ENCODE results near the gene TSPY1.
"Not testable (repeated sequence)": the region's sequence is repeated elsewhere in the genome, so short reads cannot be mapped to it uniquely, and the experiment has no call there.

TSPY1 gene, protein sequence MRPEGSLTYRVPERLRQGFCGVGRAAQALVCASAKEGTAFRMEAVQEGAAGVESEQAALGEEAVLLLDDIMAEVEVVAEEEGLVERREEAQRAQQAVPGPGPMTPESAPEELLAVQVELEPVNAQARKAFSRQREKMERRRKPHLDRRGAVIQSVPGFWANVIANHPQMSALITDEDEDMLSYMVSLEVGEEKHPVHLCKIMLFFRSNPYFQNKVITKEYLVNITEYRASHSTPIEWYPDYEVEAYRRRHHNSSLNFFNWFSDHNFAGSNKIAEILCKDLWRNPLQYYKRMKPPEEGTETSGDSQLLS

DNA sequence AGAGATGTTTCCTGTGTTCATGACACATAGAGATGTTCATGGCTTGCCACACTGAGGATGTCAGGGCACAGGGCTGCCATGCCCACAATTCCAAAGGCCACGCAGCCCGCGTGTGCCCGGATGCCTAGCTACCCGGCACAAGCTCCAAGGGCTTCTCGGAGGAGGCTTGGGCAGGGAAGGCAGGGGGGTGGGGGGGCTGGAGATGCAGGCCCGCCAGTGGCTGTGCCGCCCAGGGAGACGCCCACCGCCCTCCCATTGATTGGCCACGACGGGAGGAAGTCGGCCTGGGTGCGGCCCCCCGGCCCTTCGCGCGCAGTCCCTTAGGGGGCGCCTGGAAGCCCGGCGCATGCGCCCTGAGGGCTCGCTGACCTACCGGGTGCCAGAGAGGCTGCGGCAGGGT lies at the start of gene TSPY1:
TSS of gene TSPY1 (plus strand) at position 301 of the 400 bp plus-strand sequence. CDS start at position 347, 46 bp downstream.
- not testable (repeated sequence) for DNase-seq

DNA sequence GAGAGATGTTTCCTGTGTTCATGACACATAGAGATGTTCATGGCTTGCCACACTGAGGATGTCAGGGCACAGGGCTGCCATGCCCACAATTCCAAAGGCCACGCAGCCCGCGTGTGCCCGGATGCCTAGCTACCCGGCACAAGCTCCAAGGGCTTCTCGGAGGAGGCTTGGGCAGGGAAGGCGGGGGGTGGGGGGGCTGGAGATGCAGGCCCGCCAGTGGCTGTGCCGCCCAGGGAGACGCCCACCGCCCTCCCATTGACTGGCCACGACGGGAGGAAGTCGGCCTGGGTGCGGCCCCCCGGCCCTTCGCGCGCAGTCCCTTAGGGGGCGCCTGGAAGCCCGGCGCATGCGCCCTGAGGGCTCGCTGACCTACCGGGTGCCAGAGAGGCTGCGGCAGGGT lies 20.2 kb downstream of the TSPY1 start, which contains the start of gene TSPY9:
TSS of gene TSPY9 (plus strand) at position 301 of the 400 bp plus-strand sequence. CDS start at position 347, 46 bp downstream.
- not testable (repeated sequence) for DNase-seq

DNA sequence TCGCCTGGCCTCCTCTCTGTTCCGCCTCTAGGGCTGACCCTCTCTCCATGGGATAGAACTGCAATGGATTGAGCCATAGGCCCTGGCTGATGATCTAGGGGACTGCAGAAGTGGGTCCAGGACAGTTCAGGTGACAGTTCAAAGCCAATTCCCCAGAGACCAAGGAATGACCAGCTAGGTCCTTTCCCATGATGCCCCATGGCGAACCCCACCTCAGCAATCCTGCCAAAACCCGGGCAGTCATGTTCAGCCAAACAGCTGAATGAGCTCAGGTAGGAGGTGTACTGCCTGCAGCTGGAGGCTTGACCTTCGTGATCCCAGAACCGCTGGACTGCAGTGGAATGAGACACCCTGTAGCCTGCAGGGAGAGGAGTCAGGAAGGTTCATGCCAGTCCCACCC lies 37.6 kb downstream of the TSPY1 start:
- not testable (repeated sequence) for DNase-seq

DNA sequence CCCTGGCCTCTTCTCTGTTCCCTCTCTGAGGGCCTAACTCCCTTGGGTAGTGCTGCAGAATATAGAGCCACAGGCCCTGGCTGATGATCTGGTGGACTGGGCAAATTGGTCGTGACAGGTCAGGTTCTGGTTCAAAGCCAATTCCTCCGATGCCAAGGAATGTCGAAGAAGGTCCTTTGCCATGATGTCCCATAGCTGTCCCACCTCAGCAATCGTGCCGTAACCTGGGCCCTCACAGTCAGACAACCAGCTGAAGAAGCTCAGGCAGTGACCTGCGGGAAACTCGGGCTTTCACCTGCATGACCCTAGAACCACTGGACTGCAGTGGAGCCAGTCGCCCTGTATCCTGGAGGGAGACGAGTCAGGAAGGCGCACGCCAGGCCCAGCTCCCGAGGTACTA lies 49.5 kb downstream of the TSPY1 start:
- not testable (repeated sequence) for DNase-seq

Data from C1 segment of cervical spinal cord (tissue), 14 donors.